HCT116 (cell line): Measurements from ENCODE around the gene SH3BP4.

Source experiments
- POLR2A ChIP-seq: IDR thresholded peaks from 2 replicates; pipeline ENCODE4 v1.7.0; 2011; ENCODE audit warnings: borderline replicate concordance; ENCODE audit not compliant: insufficient read depth, insufficient read length; ENCODE audit errors: extremely low read depth
- SP1 ChIP-seq: IDR thresholded peaks from 2 replicates; pipeline ENCODE4 v1.6.1; 2012; ENCODE audit warnings: low read depth
- TF ChIP-seq, protein P1 (sequence below), 3 experiments: fragments of 200-600 bp in 1 of 3; sonication (generic) in 1 of 3; IDR thresholded peaks in 2 of 3; conservative IDR thresholded peaks in 1 of 3; 2 replicates each; pipeline ENCODE4 v1.5.1; 2012 to 2017; ENCODE audit warnings: low read depth in 2 of 3, low read length in 2 of 3, antibody characterized with exemption in 1 of 3, borderline replicate concordance in 1 of 3, control low read depth in 1 of 3, mild to moderate bottlenecking in 1 of 3, mixed read lengths in 1 of 3, mixed run types in 1 of 3, moderate library complexity in 1 of 3; ENCODE audit not compliant: insufficient read depth in 1 of 3

- TF ChIP-seq, protein P1, sequence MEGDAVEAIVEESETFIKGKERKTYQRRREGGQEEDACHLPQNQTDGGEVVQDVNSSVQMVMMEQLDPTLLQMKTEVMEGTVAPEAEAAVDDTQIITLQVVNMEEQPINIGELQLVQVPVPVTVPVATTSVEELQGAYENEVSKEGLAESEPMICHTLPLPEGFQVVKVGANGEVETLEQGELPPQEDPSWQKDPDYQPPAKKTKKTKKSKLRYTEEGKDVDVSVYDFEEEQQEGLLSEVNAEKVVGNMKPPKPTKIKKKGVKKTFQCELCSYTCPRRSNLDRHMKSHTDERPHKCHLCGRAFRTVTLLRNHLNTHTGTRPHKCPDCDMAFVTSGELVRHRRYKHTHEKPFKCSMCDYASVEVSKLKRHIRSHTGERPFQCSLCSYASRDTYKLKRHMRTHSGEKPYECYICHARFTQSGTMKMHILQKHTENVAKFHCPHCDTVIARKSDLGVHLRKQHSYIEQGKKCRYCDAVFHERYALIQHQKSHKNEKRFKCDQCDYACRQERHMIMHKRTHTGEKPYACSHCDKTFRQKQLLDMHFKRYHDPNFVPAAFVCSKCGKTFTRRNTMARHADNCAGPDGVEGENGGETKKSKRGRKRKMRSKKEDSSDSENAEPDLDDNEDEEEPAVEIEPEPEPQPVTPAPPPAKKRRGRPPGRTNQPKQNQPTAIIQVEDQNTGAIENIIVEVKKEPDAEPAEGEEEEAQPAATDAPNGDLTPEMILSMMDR (IDR thresholded peaks at IDR 0.05 in 2 of 3, conservative IDR thresholded peaks at IDR 0.05 in 1 of 3; ENCODE audit: borderline replicate concordance in 1 of 3, insufficient read depth in 1 of 3, low read depth in 2 of 3, low read length in 2 of 3) = no peak
- no peak for TF ChIP-seq POLR2A
- TF ChIP-seq SP1 = peak; percentile 85
Observed at GRCh38 chr2:234970477-234970882, 18.7 kb downstream of the SH3BP4 start.
